Loucy (cell line): ENCODE results near the gene MARCHF9.

ENCODE experiments used
- EZH2phosphoT487 ChIP-seq: fragments of 200-600 bp; IDR thresholded peaks from 2 replicates; pipeline ENCODE4 v1.6.1; 2018; ENCODE audit warnings: antibody characterized with exemption, mild to moderate bottlenecking, moderate library complexity, borderline replicate concordance
- TF ChIP-seq, protein P1 (sequence below): fragments of 200-600 bp; sonication (generic); conservative IDR thresholded peaks from 2 replicates; pipeline ENCODE4 v1.5.1; 2014; ENCODE audit warnings: mild to moderate bottlenecking, antibody characterized with exemption, low read length

DNA sequence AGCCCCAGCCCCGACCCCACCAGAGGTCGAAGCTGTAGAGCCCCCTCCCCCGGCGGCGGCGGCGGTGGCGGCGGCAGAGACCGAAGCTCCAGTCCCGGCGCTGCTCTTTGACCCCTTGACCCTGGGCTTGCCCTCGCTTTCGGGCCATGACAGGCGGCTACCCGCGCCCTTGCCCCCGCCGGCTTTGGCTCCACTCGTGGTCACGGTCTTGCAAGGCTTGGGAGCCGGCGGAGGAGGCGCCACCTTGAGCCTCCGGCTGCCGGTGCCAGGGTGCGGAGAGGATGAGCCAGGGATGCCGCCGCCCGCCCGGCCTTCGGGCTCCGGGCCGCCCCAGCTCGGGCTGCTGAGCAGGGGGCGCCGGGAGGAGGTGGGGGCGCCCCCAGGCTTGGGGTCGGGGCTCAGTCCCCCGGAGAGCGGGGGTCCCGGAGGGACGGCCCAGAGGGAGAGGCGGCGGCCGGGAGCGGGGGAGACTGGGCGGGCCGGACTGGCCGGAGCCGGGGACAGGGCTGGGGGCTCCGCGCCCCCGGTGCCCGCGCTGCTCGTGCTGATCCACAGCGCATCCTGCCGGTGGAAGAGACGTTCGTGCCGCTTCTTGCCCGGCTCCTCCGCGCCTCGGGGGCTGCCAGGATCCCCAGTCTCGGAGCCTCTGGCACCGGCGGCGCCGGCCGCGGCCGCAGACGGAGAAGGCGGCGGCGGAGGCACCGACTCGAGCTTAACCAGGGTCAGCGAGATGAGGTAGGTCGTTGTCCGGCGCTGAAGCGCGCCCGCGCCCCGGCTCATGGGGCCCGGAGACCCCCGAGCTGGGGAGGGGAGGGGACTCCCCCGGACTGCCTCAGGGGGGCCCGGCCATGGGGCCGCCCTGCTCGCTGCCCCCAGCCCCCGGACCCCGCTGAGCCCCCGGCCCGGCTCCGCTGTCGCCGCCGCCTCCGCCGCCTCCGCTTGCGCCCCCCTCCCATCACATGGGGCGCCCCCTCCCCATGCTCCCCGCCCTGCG lies 17.1 kb upstream of the MARCHF9 start:
- TF ChIP-seq, protein P1, sequence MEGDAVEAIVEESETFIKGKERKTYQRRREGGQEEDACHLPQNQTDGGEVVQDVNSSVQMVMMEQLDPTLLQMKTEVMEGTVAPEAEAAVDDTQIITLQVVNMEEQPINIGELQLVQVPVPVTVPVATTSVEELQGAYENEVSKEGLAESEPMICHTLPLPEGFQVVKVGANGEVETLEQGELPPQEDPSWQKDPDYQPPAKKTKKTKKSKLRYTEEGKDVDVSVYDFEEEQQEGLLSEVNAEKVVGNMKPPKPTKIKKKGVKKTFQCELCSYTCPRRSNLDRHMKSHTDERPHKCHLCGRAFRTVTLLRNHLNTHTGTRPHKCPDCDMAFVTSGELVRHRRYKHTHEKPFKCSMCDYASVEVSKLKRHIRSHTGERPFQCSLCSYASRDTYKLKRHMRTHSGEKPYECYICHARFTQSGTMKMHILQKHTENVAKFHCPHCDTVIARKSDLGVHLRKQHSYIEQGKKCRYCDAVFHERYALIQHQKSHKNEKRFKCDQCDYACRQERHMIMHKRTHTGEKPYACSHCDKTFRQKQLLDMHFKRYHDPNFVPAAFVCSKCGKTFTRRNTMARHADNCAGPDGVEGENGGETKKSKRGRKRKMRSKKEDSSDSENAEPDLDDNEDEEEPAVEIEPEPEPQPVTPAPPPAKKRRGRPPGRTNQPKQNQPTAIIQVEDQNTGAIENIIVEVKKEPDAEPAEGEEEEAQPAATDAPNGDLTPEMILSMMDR: no peak
- TF ChIP-seq EZH2phosphoT487: no peak
